GM12874 (cell line): ENCODE results near the gene SLC15A5.

Experiments used
- TF ChIP-seq, protein P1 (sequence below): IDR thresholded peaks from 2 replicates; pipeline ENCODE4 v1.5.1; 2011; ENCODE audit warnings: low read depth, mild to moderate bottlenecking, control low read depth, low read length, moderate library complexity; ENCODE audit not compliant: insufficient read depth

The SLC15A5 gene

DNA sequence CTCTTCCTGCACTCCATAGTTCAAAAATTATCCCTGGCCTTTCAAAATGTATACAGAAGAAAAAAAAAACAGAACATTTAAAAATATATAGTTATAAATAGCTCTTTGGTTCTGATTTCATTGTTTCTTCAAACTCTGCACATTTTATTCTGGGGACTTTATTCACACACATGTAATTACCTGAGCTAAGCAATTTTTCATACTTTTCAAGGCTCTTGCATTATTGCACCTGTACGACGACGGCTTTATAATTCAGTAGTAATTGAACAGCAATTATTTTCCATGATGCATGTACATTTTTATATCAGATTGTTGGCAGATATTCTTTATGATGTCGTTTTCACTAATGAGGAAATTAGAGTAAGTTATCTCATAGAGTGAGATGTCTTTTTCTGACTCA lies 13.5 kb upstream of the SLC15A5 start:
- TF ChIP-seq, protein P1, sequence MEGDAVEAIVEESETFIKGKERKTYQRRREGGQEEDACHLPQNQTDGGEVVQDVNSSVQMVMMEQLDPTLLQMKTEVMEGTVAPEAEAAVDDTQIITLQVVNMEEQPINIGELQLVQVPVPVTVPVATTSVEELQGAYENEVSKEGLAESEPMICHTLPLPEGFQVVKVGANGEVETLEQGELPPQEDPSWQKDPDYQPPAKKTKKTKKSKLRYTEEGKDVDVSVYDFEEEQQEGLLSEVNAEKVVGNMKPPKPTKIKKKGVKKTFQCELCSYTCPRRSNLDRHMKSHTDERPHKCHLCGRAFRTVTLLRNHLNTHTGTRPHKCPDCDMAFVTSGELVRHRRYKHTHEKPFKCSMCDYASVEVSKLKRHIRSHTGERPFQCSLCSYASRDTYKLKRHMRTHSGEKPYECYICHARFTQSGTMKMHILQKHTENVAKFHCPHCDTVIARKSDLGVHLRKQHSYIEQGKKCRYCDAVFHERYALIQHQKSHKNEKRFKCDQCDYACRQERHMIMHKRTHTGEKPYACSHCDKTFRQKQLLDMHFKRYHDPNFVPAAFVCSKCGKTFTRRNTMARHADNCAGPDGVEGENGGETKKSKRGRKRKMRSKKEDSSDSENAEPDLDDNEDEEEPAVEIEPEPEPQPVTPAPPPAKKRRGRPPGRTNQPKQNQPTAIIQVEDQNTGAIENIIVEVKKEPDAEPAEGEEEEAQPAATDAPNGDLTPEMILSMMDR: no peak

DNA sequence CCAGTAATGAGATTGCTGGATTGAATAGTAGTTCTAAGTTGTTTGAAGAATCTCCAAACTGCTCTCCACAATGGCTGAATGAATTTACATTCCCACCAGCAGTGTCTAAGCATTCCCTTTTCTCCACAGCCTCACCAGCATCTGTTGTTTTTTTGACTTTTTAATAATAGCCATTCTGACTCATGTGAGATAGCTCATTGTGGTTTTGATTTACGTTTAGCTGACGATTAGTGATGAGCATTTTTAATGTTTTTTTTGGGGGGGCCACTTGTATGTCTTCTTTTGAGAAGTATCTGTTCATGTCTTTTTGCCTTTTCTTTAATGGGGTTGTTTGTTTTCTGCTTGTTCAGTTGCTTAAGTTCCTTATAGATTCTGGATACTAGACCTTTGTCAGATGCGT lies 8.1 kb upstream of the SLC15A5 start:
- TF ChIP-seq, protein P1: no peak

DNA sequence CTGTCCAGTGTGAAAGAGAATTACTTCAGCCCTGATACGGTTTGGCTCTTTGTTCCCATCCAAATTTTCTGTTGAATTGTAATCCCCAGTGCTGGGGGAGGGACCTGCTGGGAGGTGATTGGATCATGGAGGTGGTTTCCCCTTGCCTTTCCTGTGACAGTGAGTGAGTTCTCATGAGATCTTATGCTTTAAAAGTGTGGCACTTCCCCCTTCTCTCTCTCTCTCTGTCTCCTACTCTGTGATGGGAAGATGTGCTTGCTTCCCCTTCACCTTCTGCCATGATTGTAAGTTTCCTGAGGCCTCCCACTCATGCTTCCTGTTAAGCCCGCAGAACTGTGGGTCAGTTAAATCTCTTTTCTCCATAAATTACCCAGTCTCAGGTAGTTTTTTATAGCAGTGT lies 5.5 kb upstream of the SLC15A5 start:
- TF ChIP-seq, protein P1: no peak

DNA sequence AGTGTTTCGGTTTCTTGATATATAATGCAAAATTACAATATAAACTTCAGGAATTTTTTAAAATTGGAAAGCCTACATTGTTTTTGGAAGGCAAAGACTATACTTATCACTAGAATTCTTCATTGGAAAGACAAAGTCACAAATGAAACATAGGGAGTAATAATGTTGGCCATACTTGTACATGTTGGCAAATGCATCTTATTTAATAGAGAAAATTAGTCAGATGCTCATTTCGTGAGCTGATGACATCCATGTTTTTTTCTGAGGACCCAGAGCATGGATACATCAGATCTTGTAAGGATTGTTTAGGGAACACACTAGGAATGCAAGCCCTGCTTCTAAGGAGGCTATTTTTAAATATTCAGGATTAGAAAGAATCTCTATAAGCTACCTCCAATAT lies 4.6 kb upstream of the SLC15A5 start:
- TF ChIP-seq, protein P1: no peak

DNA sequence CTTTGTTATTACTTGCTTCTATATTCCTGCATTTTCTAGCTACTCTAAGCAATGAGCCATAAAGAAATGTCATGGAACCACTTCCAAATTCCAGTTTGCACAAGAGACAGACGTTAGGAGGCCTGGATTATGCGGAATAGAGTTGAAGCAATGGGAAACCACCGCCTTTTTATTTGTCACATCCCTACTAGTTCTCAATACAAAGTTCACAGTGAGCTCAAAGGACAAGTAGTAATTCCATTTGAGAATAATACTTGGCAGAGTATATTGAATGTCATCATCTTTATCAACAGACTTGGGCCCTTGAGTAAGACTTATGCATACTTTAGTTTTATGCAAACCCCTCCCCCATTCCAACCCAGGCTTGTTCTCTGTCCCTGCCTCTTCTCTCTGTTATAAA lies 3.7 kb upstream of the SLC15A5 start:
- TF ChIP-seq, protein P1: no peak

DNA sequence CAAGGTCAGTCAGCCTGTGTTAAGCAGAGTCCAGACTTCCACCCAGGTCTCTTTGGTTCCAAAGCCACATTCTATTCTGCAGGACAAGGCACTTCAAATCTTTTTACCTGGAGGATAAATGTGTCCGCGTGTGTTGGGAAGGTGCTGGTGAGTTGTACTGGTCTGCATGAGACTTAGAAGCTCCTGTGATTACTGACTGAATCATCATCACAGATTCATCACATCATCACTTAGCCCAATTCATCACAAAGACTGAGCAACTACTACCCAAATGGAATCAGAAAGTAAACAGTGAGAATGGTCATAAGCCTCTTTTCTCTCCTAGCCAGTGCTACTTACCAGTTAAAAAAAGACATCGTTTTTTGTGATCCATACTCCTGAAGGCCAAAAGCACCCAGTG lies 5.3 kb downstream of the SLC15A5 start:
- TF ChIP-seq, protein P1: no peak

DNA sequence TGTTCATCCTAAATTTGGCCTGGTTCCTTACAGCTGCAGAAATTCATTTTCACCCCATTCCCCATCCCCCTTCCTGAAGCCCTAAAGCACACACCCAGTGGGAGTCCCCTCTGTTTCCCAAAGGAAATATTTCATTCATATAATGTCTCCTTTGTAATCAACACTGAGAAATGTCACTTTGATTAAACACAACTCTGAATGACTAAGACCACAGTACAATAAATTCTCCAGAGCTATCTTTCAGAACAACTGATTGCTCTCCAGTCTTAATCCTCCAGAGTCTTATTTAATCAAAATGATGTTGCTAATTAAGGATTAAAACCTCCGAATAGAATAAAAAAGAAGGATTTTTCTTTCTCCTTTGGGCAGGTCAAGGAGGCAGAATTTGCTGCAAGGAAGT lies 6.4 kb downstream of the SLC15A5 start:
- TF ChIP-seq, protein P1: no peak

DNA sequence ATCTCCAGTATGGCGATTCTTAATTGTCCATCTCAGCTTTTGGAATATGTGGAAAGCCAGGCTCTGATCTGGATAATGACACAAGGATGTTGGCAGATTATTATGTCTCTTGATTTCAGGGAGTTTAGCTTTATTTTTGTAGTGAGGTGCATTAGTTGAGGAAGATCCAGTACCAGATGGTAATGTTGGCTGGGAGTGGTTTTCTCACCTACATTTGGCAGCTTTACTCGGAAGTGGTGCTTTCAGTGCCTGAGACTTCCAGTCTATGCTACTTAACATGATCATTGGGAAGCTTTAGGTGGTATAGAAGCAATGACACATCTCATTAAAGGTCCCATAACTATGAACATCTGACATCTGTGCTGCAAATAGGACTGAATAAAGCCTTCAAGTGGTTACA lies 7.5 kb downstream of the SLC15A5 start:
- TF ChIP-seq, protein P1: no peak
